ENCODE measurements around the gene PTK7. TPM values are rescaled to one million over a fixed set of nuclear protein-coding genes. Genes with fewer than 3 reads are reported as not detected.

PTK7 gene
- total RNA-seq, 2 experiments from 2014 or later = 1.2 to 1.6 TPM

- Histone ChIP-seq H3K9me3 (ENCODE audit: control insufficient read depth in 1 of 2, insufficient read depth in 1 of 2, low read length in 2 of 2) (no peaks in the 10 kb centered on the region), H3K4me1 (ENCODE audit: insufficient read depth, low read length) (peaks cover 53% of the 10 kb centered on the region), H3K27ac (ENCODE audit: low read depth in 1 of 2, low read length in 2 of 2) (peak overlapping the region; percentile 18 to 49), H3K4me3 (ENCODE audit: low read length) (no peak overlapping the region), H3K27me3 (ENCODE audit: control insufficient read depth in 1 of 2, insufficient read depth in 2 of 2, low read length in 2 of 2) (no peaks in the 10 kb centered on the region), H3K36me3 (ENCODE audit: insufficient read depth, low read length) (peaks cover 49% of the 10 kb centered on the region)
- Mint-ChIP-seq H3K4me1 (ENCODE audit: low read depth) (peaks cover 71% of the 10 kb centered on the region), H3K9me3 (no peaks in the 10 kb centered on the region), H3K27me3 (no peaks in the 10 kb centered on the region), H3K36me3 (ENCODE audit: low read depth) (peaks cover 66% of the 10 kb centered on the region), H3K4me3 (no peak overlapping the region), H3K27ac (peak overlapping the region; percentile 75)
- ChIA-PET CTCF (interaction anchor here (1.3 kb wide), 1 partner anchor 43 kb away, joined by 4 read pairs; the partner anchor contains the start of gene DNPH1), POLR2A (interaction anchor here (1.0 to 3.0 kb wide), 6 partner anchors 12 to 198 kb away, joined by 3 to 15 read pairs (median 4); partner anchors contain the start of gene ZNF318)
- intact Hi-C loops (cut with DNase I, micrococcal nuclease) = loop anchor here in 1 of 2 experiments (5.0 kb wide), 1 partner anchor 36 kb away; no protein-coding TSS in a partner anchor
- ATAC-seq (ENCODE audit: poor library complexity) (no peak), DNase-seq (peak in 1 of 14 experiments; percentile 26)
- TF ChIP-seq CTCF (IDR thresholded peaks at IDR 0.05) = no peak
Observed at GRCh38 chr6:43186019-43186418, 109.9 kb downstream of the PTK7 start.

- Mint-ChIP-seq H3K36me3 (ENCODE audit: low read depth) (peaks cover 67% of the 10 kb centered on the region), H3K4me3 (peak overlapping the region; percentile 57), H3K9me3 (no peaks in the 10 kb centered on the region), H3K27me3 (no peaks in the 10 kb centered on the region), H3K27ac (peak overlapping the region; percentile 75), H3K4me1 (ENCODE audit: low read depth) (peaks cover 65% of the 10 kb centered on the region)
- H3K27ac ChIP-seq (ENCODE audit: low read depth in 1 of 2, low read length in 2 of 2) = peak overlapping the region in 1 of 2 donors; percentile 18
- ATAC-seq (ENCODE audit: poor library complexity) = no peak
- no peak for DNase-seq
- H3K9me3 ChIP-seq (ENCODE audit: control insufficient read depth in 1 of 2, insufficient read depth in 1 of 2, low read length in 2 of 2) = no peaks in the 10 kb centered on the region
- H3K36me3 ChIP-seq (ENCODE audit: insufficient read depth, low read length) = peaks cover 49% of the 10 kb centered on the region
- intact Hi-C loops (cut with DNase I, micrococcal nuclease) = loop anchor here in 1 of 2 experiments (5.0 kb wide), 1 partner anchor 36 kb away; no protein-coding TSS in a partner anchor
- no peak overlapping the region for H3K4me3 ChIP-seq (ENCODE audit: low read length)
- no peaks in the 10 kb centered on the region for H3K27me3 ChIP-seq (ENCODE audit: control insufficient read depth in 1 of 2, insufficient read depth in 2 of 2, low read length in 2 of 2)
- H3K4me1 ChIP-seq (ENCODE audit: insufficient read depth, low read length) = peaks cover 46% of the 10 kb centered on the region
- TF ChIP-seq CTCF (IDR thresholded peaks at IDR 0.05) = no peak
- CTCF ChIA-PET = no interaction called here
- POLR2A ChIA-PET = no interaction called here
Observed at GRCh38 chr6:43186706-43187105, 110.6 kb downstream of the PTK7 start.

GRCh38 chr6:43187821-43188220 lies 111.7 kb downstream of the PTK7 start:
- no peak overlapping the region for H3K4me3 Mint-ChIP-seq
- peak in 1 of 14 experiments; percentile 20 for DNase-seq
- CTCF ChIA-PET = no interaction called here

More at GRCh38 chr6:43187821-43188220, 111.7 kb downstream of the PTK7 start:
- no peaks in the 10 kb centered on the region for H3K9me3 Mint-ChIP-seq
- intact Hi-C loops (cut with DNase I, micrococcal nuclease) = loop anchor here in 1 of 2 experiments (5.0 kb wide), 1 partner anchor 34 kb away; no protein-coding TSS in a partner anchor
- no peak for TF ChIP-seq CTCF (IDR thresholded peaks at IDR 0.05)
- ATAC-seq (ENCODE audit: poor library complexity) = no peak
- Histone ChIP-seq H3K27ac (ENCODE audit: low read depth in 1 of 2, low read length in 2 of 2) (no peak overlapping the region), H3K4me3 (ENCODE audit: low read length) (no peak overlapping the region), H3K36me3 (ENCODE audit: insufficient read depth, low read length) (peaks cover 51% of the 10 kb centered on the region), H3K9me3 (ENCODE audit: control insufficient read depth in 1 of 2, insufficient read depth in 1 of 2, low read length in 2 of 2) (no peaks in the 10 kb centered on the region), H3K4me1 (ENCODE audit: insufficient read depth, low read length) (peaks cover 39% of the 10 kb centered on the region), H3K27me3 (ENCODE audit: control insufficient read depth in 1 of 2, insufficient read depth in 2 of 2, low read length in 2 of 2) (no peaks in the 10 kb centered on the region)
- POLR2A ChIA-PET = no interaction called here
- no peaks in the 10 kb centered on the region for H3K27me3 Mint-ChIP-seq
- H3K36me3 Mint-ChIP-seq (ENCODE audit: low read depth) = peaks cover 65% of the 10 kb centered on the region
- peaks cover 56% of the 10 kb centered on the region for H3K4me1 Mint-ChIP-seq (ENCODE audit: low read depth)
- H3K27ac Mint-ChIP-seq = no peak overlapping the region
